ENCODE measurements around the gene UBE2F. TPM values are rescaled to one million over a fixed set of nuclear protein-coding genes. Genes with fewer than 3 reads are reported as not detected.

The UBE2F gene
- total RNA-seq, 2 experiments from 2014 or later: 96.5 to 99.5 TPM

- H3K27me3 Mint-ChIP-seq: no peaks in the 10 kb centered on the region
- intact Hi-C loops (cut with micrococcal nuclease): no loop called here
- H3K9me3 Mint-ChIP-seq: peaks cover 4% of the 10 kb centered on the region
- ChIA-PET CTCF (interaction anchor here (0.7 to 1.6 kb wide), 4 partner anchors 8 to 19 kb away, joined by 3 to 5 read pairs (median 4); no protein-coding TSS in a partner anchor), POLR2A (interaction anchor here (0.6 to 3.1 kb wide), 8 partner anchors 11 to 288 kb away, joined by 3 to 20 read pairs (median 3); no protein-coding TSS in a partner anchor)
- H3K27ac Mint-ChIP-seq: peak overlapping the region; percentile 98
- DNase-seq (peak; percentile 80), ATAC-seq (peak; percentile 80)
- no peak for TF ChIP-seq CTCF (IDR thresholded peaks at IDR 0.05)
- peak overlapping the region; percentile 49 for H3K4me3 Mint-ChIP-seq
- H3K36me3 Mint-ChIP-seq (ENCODE audit: low read depth): peaks cover 71% of the 10 kb centered on the region
- H3K4me1 Mint-ChIP-seq (ENCODE audit: low read depth): peaks cover 74% of the 10 kb centered on the region
Measured at GRCh38 chr2:237998530-237998929, 31.7 kb downstream of the UBE2F start.

- Mint-ChIP-seq H3K27me3 (no peaks in the 10 kb centered on the region), H3K4me3 (peak overlapping the region; percentile 42), H3K27ac (peak overlapping the region; percentile 98), H3K9me3 (peaks cover 4% of the 10 kb centered on the region), H3K36me3 (ENCODE audit: low read depth) (peaks cover 63% of the 10 kb centered on the region), H3K4me1 (ENCODE audit: low read depth) (peaks cover 72% of the 10 kb centered on the region)
- ATAC-seq (peak; percentile 77), DNase-seq (peak; percentile 68)
- intact Hi-C loops (cut with micrococcal nuclease): loop anchor here (5.0 to 10.0 kb wide), 2 partner anchors 36 to 79 kb away; partner anchors contain the start of gene UBE2F
- ChIA-PET POLR2A (interaction anchor here (0.6 to 2.7 kb wide), 8 partner anchors 10 to 302 kb away, joined by 3 to 7 read pairs (median 4); no protein-coding TSS in a partner anchor), CTCF (interaction anchor here (1.3 kb wide), 1 partner anchor 80 kb away, joined by 4 read pairs; no protein-coding TSS in a partner anchor)
- TF ChIP-seq CTCF (IDR thresholded peaks at IDR 0.05): no peak
Measured at GRCh38 chr2:238003234-238004031, 36.6 kb downstream of the UBE2F start.

- intact Hi-C loops (cut with micrococcal nuclease): loop anchor here (5.0 to 10.0 kb wide), 2 partner anchors 37 to 79 kb away; partner anchors contain the start of gene UBE2F
- H3K36me3 Mint-ChIP-seq (ENCODE audit: low read depth): peaks cover 59% of the 10 kb centered on the region
- no peak for TF ChIP-seq CTCF (IDR thresholded peaks at IDR 0.05)
- POLR2A ChIA-PET: interaction anchor here (0.7 to 1.1 kb wide), 3 partner anchors 15 to 303 kb away, joined by 3 to 4 read pairs (median 3); no protein-coding TSS in a partner anchor
- peak overlapping the region; percentile 42 for H3K4me3 Mint-ChIP-seq
- peaks cover 3% of the 10 kb centered on the region for H3K9me3 Mint-ChIP-seq
- H3K27me3 Mint-ChIP-seq: no peaks in the 10 kb centered on the region
- peaks cover 72% of the 10 kb centered on the region for H3K4me1 Mint-ChIP-seq (ENCODE audit: low read depth)
- ATAC-seq (peak; percentile 52), DNase-seq (no peak)
- peak overlapping the region; percentile 98 for H3K27ac Mint-ChIP-seq
- CTCF ChIA-PET: interaction anchor here (1.3 kb wide), 1 partner anchor 81 kb away, joined by 4 read pairs; no protein-coding TSS in a partner anchor
Measured at GRCh38 chr2:238004077-238004830, 37.4 kb downstream of the UBE2F start.

- H3K27ac Mint-ChIP-seq: peak overlapping the region; percentile 64
- peaks cover 70% of the 10 kb centered on the region for H3K4me1 Mint-ChIP-seq (ENCODE audit: low read depth)
- no peak overlapping the region for H3K4me3 Mint-ChIP-seq
- ATAC-seq (no peak), DNase-seq (no peak)
- H3K27me3 Mint-ChIP-seq: no peaks in the 10 kb centered on the region
- H3K9me3 Mint-ChIP-seq: no peaks in the 10 kb centered on the region
- ChIA-PET POLR2A (no interaction called here), CTCF (no interaction called here)
- intact Hi-C loops (cut with micrococcal nuclease): loop anchor here (10.0 kb wide), 1 partner anchor 81 kb away; no protein-coding TSS in a partner anchor
- H3K36me3 Mint-ChIP-seq (ENCODE audit: low read depth): peaks cover 56% of the 10 kb centered on the region
- TF ChIP-seq CTCF (IDR thresholded peaks at IDR 0.05): no peak
Measured at GRCh38 chr2:238005528-238005927, 38.7 kb downstream of the UBE2F start.
